H1 (cell line): ENCODE measurements around the gene TTC28. TPM values are rescaled to one million over a fixed set of nuclear protein-coding genes. Genes with fewer than 3 reads are reported as not detected.

Experiments used
- BACH1 ChIP-seq: IDR thresholded peaks from 2 replicates; pipeline ENCODE4 v1.6.1; 2012; ENCODE audit warnings: low read length, improper control_type of control experiment
- GTF2F1 ChIP-seq: IDR thresholded peaks from 2 replicates; pipeline ENCODE4 v1.6.1; 2012; ENCODE audit warnings: low read depth, low read length, improper control_type of control experiment, borderline replicate concordance
- JUN ChIP-seq: IDR thresholded peaks from 2 replicates; pipeline ENCODE4 v1.6.1; 2011; ENCODE audit warnings: low read depth, mild to moderate bottlenecking, improper control_type of control experiment, low read length
- POLR2A ChIP-seq, 2 experiments: IDR thresholded peaks; 1 replicate in 1 of 2; 2 replicates in 1 of 2; pipeline ENCODE4 v1.6.1; 2011; ENCODE audit warnings: low read depth in 2 of 2, low read length in 2 of 2, mild to moderate bottlenecking in 2 of 2; ENCODE audit errors: control extremely low read depth in 1 of 2
- polyA plus RNA-seq, 7 experiments: library from polyadenylated mRNA; depleted of rRNA in 3 of 7; stranded (reverse) in 5 of 7; unstranded in 2 of 7; fragments of >200 nt in 5 of 7; fragments of 200-250 nt in 2 of 7; gene quantifications; 1 replicate in 5 of 7; 2 replicates in 1 of 7; 4 replicates in 1 of 7; pipeline versions ENCODE4 v1.2.1 to v1.2.3, GENCODE V29; 2011 to 2013; ENCODE audit warnings: missing spikeins in 2 of 7, mixed read lengths in 2 of 7
- total RNA-seq: library from RNA; stranded (reverse); fragmentation: NEBNext Ultra II Directional; extraction: Animal tissue kit (Norgen Biotek cat#: 25700); gene quantifications from 2 replicates; pipeline ENCODE4 v1.2.1, GENCODE V29; 2021

The TTC28 gene
- total and polyA plus RNA-seq, 2 of the 8 experiments (the other 6 are each of a cell fraction or from before 2014, with no cell fraction given) = 2.6 to 12.6 TPM

GRCh38 chr22:28188178-28188879 is 491.3 kb downstream of the TTC28 start (continued):
- TF ChIP-seq POLR2A (IDR thresholded peaks at IDR 0.05; ENCODE audit: control extremely low read depth in 1 of 2, low read depth in 2 of 2, low read length in 2 of 2) (no peak), JUN (no peak), BACH1 (no peak), GTF2F1 (no peak)
